ENCODE data around the gene NPTX2.

Gene NPTX2

DNA sequence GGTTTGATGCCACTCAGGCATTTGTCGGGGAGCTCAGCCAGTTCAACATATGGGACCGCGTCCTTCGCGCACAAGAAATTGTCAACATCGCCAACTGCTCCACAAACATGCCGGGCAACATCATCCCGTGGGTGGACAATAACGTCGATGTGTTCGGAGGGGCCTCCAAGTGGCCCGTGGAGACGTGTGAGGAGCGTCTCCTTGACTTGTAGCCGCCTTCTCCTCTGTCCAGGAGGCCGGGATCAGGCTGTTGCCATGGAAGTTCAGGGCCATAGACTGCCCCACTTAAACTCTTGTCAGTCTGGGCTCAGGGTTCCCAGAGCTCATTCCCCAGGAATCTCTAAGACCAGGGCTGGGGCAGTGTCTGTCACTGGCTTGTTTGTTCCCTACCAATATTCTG, 11.3 kb downstream of the NPTX2 start:
- H3K36me3 ChIP-seq (ENCODE audit: insufficient read depth, low read length), result no peaks in the 10 kb centered on the region
- peak overlapping the region; percentile 55 for H3K4me2 ChIP-seq (ENCODE audit: insufficient read depth, low read length)
- H4K20me1 ChIP-seq (ENCODE audit: insufficient read depth, low read length), result no peaks in the 10 kb centered on the region
- no peaks in the 10 kb centered on the region for H3K9me3 ChIP-seq (ENCODE audit: insufficient read depth, low read length, severe bottlenecking)
- H3K27me3 ChIP-seq (ENCODE audit: insufficient read depth, low read length, poor library complexity), result no peaks in the 10 kb centered on the region
- H3K4me3 ChIP-seq (ENCODE audit: low read depth in 1 of 2, low read length in 2 of 2), result peak overlapping the region in 1 of 2 experiments; percentile 25; a peak in 2 of 4 replicates
- DNase-seq (no peak), ATAC-seq (ENCODE audit: insufficient read depth, low read depth) (no peak; the same call in 2 of the 3 replicates)
- H3K4me1 ChIP-seq (ENCODE audit: insufficient read depth, low read length), result peaks cover 24% of the 10 kb centered on the region
- H3K79me2 ChIP-seq (ENCODE audit: insufficient read depth, low read length), result no peaks in the 10 kb centered on the region
- peak overlapping the region; percentile 42 for H3K9ac ChIP-seq (ENCODE audit: low read depth, low read length)
- TF ChIP-seq CTCF (IDR thresholded peaks at IDR 0.05; ENCODE audit: borderline replicate concordance, extremely low read depth, low read length, poor library complexity, severe bottlenecking) (no peak), EZH2 (IDR thresholded peaks at IDR 0.05; ENCODE audit: borderline replicate concordance, low read depth, low read length, severe bottlenecking) (no peak)
- H2AFZ ChIP-seq (ENCODE audit: low read depth, low read length), result peak overlapping the region; percentile 57
- peak overlapping the region; percentile 78 for H3K27ac ChIP-seq (ENCODE audit: low read length)

- Histone ChIP-seq H3K9me3 (ENCODE audit: insufficient read depth, low read length, severe bottlenecking) (no peaks in the 10 kb centered on the region), H3K4me2 (ENCODE audit: insufficient read depth, low read length) (peak overlapping the region; percentile 55), H3K4me1 (ENCODE audit: insufficient read depth, low read length) (peaks cover 24% of the 10 kb centered on the region), H3K4me3 (ENCODE audit: low read depth in 1 of 2, low read length in 2 of 2) (peak overlapping the region in 1 of 2 experiments; percentile 25; a peak in 1 of 4 replicates), H3K36me3 (ENCODE audit: insufficient read depth, low read length) (no peaks in the 10 kb centered on the region), H4K20me1 (ENCODE audit: insufficient read depth, low read length) (no peaks in the 10 kb centered on the region), H3K79me2 (ENCODE audit: insufficient read depth, low read length) (no peaks in the 10 kb centered on the region), H3K27me3 (ENCODE audit: insufficient read depth, low read length, poor library complexity) (no peaks in the 10 kb centered on the region), H3K9ac (ENCODE audit: low read depth, low read length) (peak overlapping the region; percentile 42), H2AFZ (ENCODE audit: low read depth, low read length) (peak overlapping the region; percentile 57), H3K27ac (ENCODE audit: low read length) (peak overlapping the region; percentile 78)
- peak; percentile 87 for ATAC-seq (ENCODE audit: insufficient read depth, low read depth)
- no peak for TF ChIP-seq CTCF (IDR thresholded peaks at IDR 0.05; ENCODE audit: borderline replicate concordance, extremely low read depth, low read length, poor library complexity, severe bottlenecking)
- no peak for TF ChIP-seq EZH2 (IDR thresholded peaks at IDR 0.05; ENCODE audit: borderline replicate concordance, low read depth, low read length, severe bottlenecking)
- peak; percentile 74 for DNase-seq
These were observed 11.9 kb downstream of the NPTX2 start for GRCh38 chr7:98629001-98629431.

DNA sequence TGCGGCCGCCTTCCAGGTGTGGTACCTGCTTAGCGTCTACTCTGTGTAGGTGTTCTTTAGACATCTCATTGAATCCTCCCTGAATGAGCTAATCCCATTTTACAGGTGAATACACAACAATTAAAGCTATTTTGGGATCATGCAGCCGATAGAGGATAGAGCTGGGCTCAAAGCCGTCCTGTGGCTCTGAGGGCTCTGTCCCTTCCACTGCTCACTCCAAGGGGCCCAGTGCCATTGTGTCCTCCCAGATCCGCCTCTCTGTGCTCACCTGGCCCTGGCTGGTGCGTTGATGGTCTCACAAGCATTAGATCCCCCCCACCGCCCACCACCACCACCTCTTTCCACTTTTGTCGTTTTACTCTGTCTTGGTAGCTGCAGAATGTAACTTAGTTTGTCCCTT, 13.1 kb downstream of the NPTX2 start:
- Histone ChIP-seq H3K4me3 (ENCODE audit: low read depth in 1 of 2, low read length in 2 of 2) (no peak overlapping the region), H3K36me3 (ENCODE audit: insufficient read depth, low read length) (no peaks in the 10 kb centered on the region), H2AFZ (ENCODE audit: low read depth, low read length) (no peak overlapping the region), H3K27me3 (ENCODE audit: insufficient read depth, low read length, poor library complexity) (no peaks in the 10 kb centered on the region), H4K20me1 (ENCODE audit: insufficient read depth, low read length) (no peaks in the 10 kb centered on the region), H3K79me2 (ENCODE audit: insufficient read depth, low read length) (no peaks in the 10 kb centered on the region), H3K4me2 (ENCODE audit: insufficient read depth, low read length) (no peak overlapping the region), H3K9ac (ENCODE audit: low read depth, low read length) (no peak overlapping the region), H3K9me3 (ENCODE audit: insufficient read depth, low read length, severe bottlenecking) (no peaks in the 10 kb centered on the region), H3K4me1 (ENCODE audit: insufficient read depth, low read length) (peaks cover 24% of the 10 kb centered on the region), H3K27ac (ENCODE audit: low read length) (no peak overlapping the region; the same call in 1 of the 2 replicates)
- TF ChIP-seq EZH2 (IDR thresholded peaks at IDR 0.05; ENCODE audit: borderline replicate concordance, low read depth, low read length, severe bottlenecking), result no peak
- TF ChIP-seq CTCF (IDR thresholded peaks at IDR 0.05; ENCODE audit: borderline replicate concordance, extremely low read depth, low read length, poor library complexity, severe bottlenecking), result no peak
- no peak for DNase-seq
- ATAC-seq (ENCODE audit: insufficient read depth, low read depth), result no peak
